GM18502 (cell line): ENCODE data around the gene ETV4.

Experiments used
- ATAC-seq: cut with Tn5 transposase; IDR thresholded peaks from one replicate; pipeline ENCODE4 v1.9.1; 2021; ENCODE audit warnings: mild to moderate bottlenecking; ENCODE audit not compliant: unreplicated experiment, poor library complexity

The ETV4 gene

GRCh38 chr17:43573579-43574321, 27.6 kb upstream of the ETV4 start:
- no peak for ATAC-seq

- no peak for ATAC-seq
Measured at GRCh38 chr17:43572368-43572980, 26.3 kb upstream of the ETV4 start.

- ATAC-seq: no peak
Measured at GRCh38 chr17:43570518-43570928, 24.4 kb upstream of the ETV4 start.

GRCh38 chr17:43568506-43569082, 22.5 kb upstream of the ETV4 start:
- ATAC-seq: no peak

- no peak for ATAC-seq
Measured at GRCh38 chr17:43563600-43564594, 17.8 kb upstream of the ETV4 start.

- ATAC-seq: no peak
Measured at GRCh38 chr17:43562679-43563599, 16.8 kb upstream of the ETV4 start.

- ATAC-seq: no peak
Measured at GRCh38 chr17:43560461-43561427, 14.6 kb upstream of the ETV4 start.

GRCh38 chr17:43559161-43559816, 13.1 kb upstream of the ETV4 start:
- ATAC-seq: no peak

GRCh38 chr17:43558805-43559160, 12.6 kb upstream of the ETV4 start:
- no peak for ATAC-seq

GRCh38 chr17:43556292-43556691, 10.2 kb upstream of the ETV4 start:
- ATAC-seq: no peak

GRCh38 chr17:43554857-43555256, 8.7 kb upstream of the ETV4 start:
- no peak for ATAC-seq

- ATAC-seq: no peak
Measured at GRCh38 chr17:43553573-43553972, 7.4 kb upstream of the ETV4 start.

GRCh38 chr17:43552229-43552837, 6.2 kb upstream of the ETV4 start:
- ATAC-seq: no peak

GRCh38 chr17:43550754-43551153, 4.6 kb upstream of the ETV4 start:
- ATAC-seq: no peak

GRCh38 chr17:43549496-43549895, 3.4 kb upstream of the ETV4 start:
- ATAC-seq: no peak

- ATAC-seq: no peak
Measured at GRCh38 chr17:43548689-43549379, 2.7 kb upstream of the ETV4 start.

GRCh38 chr17:43547659-43548256, 1.6 kb upstream of the ETV4 start:
- ATAC-seq: no peak
